H1 (cell line): ENCODE data around the gene CORIN.

Experiments
- CHD1 ChIP-seq: IDR thresholded peaks from 2 replicates; pipeline ENCODE4 v1.6.1; 2012; ENCODE audit warnings: low read depth, low read length, improper control_type of control experiment
- CTCF ChIP-seq, 3 experiments: IDR thresholded peaks; 1 replicate in 2 of 3; 2 replicates in 1 of 3; pipeline versions ENCODE4 v1.5.1 to v1.6.1; 2011; ENCODE audit warnings: low read length in 3 of 3, mild to moderate bottlenecking in 3 of 3, inconsistent platforms in 2 of 3, low read depth in 1 of 3, moderate library complexity in 1 of 3; ENCODE audit not compliant: insufficient read depth in 1 of 3; ENCODE audit errors: control extremely low read depth in 1 of 3
- EP300 ChIP-seq, 2 experiments: IDR thresholded peaks; 1 replicate in 1 of 2; 2 replicates in 1 of 2; pipeline ENCODE4 v1.6.1; 2011 to 2012; ENCODE audit warnings: low read depth in 2 of 2, low read length in 2 of 2, mild to moderate bottlenecking in 2 of 2, borderline replicate concordance in 1 of 2, inconsistent platforms in 1 of 2, moderate library complexity in 1 of 2
- HDAC6 ChIP-seq: IDR thresholded peaks from one replicate; pipeline ENCODE4 v1.7.1; 2012; ENCODE audit warnings: low read depth, mild to moderate bottlenecking, inconsistent platforms, low read length, moderate library complexity
- JUND ChIP-seq: IDR thresholded peaks from 2 replicates; pipeline ENCODE4 v1.6.1; 2011; ENCODE audit warnings: mild to moderate bottlenecking, improper control_type of control experiment, low read length
- MAFK ChIP-seq: IDR thresholded peaks from 2 replicates; pipeline ENCODE4 v1.6.1; 2012; ENCODE audit warnings: low read depth, mild to moderate bottlenecking, improper control_type of control experiment, low read length
- MAX ChIP-seq: IDR thresholded peaks from 2 replicates; pipeline ENCODE4 v1.6.1; 2012; ENCODE audit warnings: inconsistent platforms
- POLR2A ChIP-seq, 2 experiments: IDR thresholded peaks; 1 replicate in 1 of 2; 2 replicates in 1 of 2; pipeline ENCODE4 v1.6.1; 2011; ENCODE audit warnings: low read depth in 2 of 2, low read length in 2 of 2, mild to moderate bottlenecking in 2 of 2; ENCODE audit errors: control extremely low read depth in 1 of 2
- POLR2AphosphoS5 ChIP-seq: IDR thresholded peaks from 2 replicates; pipeline ENCODE4 v1.6.1; 2011; ENCODE audit warnings: low read depth, low read length
- RAD21 ChIP-seq, 2 experiments: IDR thresholded peaks in 1 of 2; conservative IDR thresholded peaks in 1 of 2; 2 replicates each; pipeline ENCODE4 v1.6.1; 2011; ENCODE audit warnings: low read depth in 2 of 2, low read length in 2 of 2, improper control_type of control experiment in 1 of 2, inconsistent platforms in 1 of 2, mild to moderate bottlenecking in 1 of 2, moderate library complexity in 1 of 2
- TAF1 ChIP-seq: IDR thresholded peaks from 2 replicates; pipeline ENCODE4 v1.6.1; 2011; ENCODE audit warnings: mild to moderate bottlenecking, low read depth, low read length

GRCh38 chr4:47696823-47697222 is 141.0 kb downstream of the CORIN start:
- no peak for TF ChIP-seq JUND
- TF ChIP-seq EP300 (IDR thresholded peaks at IDR 0.05; ENCODE audit: borderline replicate concordance in 1 of 2, low read depth in 2 of 2, low read length in 2 of 2) = no peak
- TF ChIP-seq CTCF (IDR thresholded peaks at IDR 0.05; ENCODE audit: control extremely low read depth in 1 of 3, insufficient read depth in 1 of 3, low read depth in 1 of 3, low read length in 3 of 3) = no peak
- no peak for TF ChIP-seq MAX
- no peak for TF ChIP-seq POLR2A (IDR thresholded peaks at IDR 0.05; ENCODE audit: control extremely low read depth in 1 of 2, low read depth in 2 of 2, low read length in 2 of 2)
- TF ChIP-seq CHD1 = no peak
- no peak for TF ChIP-seq RAD21 (IDR thresholded peaks at IDR 0.05 in 1 of 2, conservative IDR thresholded peaks at IDR 0.05 in 1 of 2; ENCODE audit: low read depth in 2 of 2, low read length in 2 of 2)
- TF ChIP-seq HDAC6 = no peak
- no peak for TF ChIP-seq POLR2AphosphoS5
- TF ChIP-seq MAFK = no peak
- no peak for TF ChIP-seq TAF1
